ENCODE results near the gene SPSB2.
"Not testable (repeated sequence)": the region's sequence is repeated elsewhere in the genome, so short reads cannot be mapped to it uniquely, and the experiment has no call there.

DNA sequence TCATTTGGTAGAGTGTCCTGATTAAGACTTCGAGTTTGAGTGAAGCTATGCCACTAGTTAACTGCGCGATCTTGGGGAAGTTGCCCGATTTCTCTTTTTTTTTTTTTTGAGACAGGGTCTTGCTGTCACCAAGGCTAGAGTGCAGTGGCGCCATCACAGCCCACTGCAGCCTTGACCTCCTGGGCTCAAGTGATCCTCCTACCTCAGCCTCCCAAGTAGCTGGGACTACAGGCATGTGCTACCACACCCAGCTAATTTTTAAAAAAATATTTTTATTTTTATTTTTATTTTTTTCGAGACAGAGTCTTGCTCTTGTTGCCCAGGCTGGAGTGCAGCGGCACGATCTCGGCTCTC, 889 bp upstream of the SPSB2 start:
- not testable (repeated sequence) for TF ChIP-seq ZFP36 (IDR thresholded peaks at IDR 0.05; ENCODE audit: low read depth, low read length, partially characterized antibody); IRF9 (tag; IDR thresholded peaks at IDR 0.05); CTCF (IDR thresholded peaks at IDR 0.05 in 2 of 3, conservative IDR thresholded peaks at IDR 0.05 in 1 of 3; ENCODE audit: insufficient read depth in 2 of 3, low read depth in 1 of 3, low read length in 3 of 3); U2AF1 (optimal IDR thresholded peaks at IDR 0.05; ENCODE audit: low read depth, low read length); CHD2 (IDR thresholded peaks at IDR 0.05; ENCODE audit: low read depth, low read length); EP300 (IDR thresholded peaks at IDR 0.05; ENCODE audit: low read length); ZNF282 (CRISPR knock-in tag; IDR thresholded peaks at IDR 0.05); CBFB (CRISPR knock-in tag; IDR thresholded peaks at IDR 0.05); SAFB2 (IDR thresholded peaks at IDR 0.05; ENCODE audit: borderline replicate concordance, low read depth, low read length, severe bottlenecking)

All from K562 (cell line).